Endothelial cell of umbilical vein (primary cell): ENCODE results near the gene CCDC57. TPM values are rescaled to one million over a fixed set of nuclear protein-coding genes. Genes with fewer than 3 reads are reported as not detected.

ENCODE experiments used
- BruUV-seq: library from RNA; stranded (reverse); fragments of 400-500 nt; replicated peaks from 2 replicates; lab custom pipeline; 2021; lab: Mats Ljungman, UMichigan
- CTCF ChIA-PET: fragments of 300-600, 350-600 bp; sonication (Branson Sonifier 250); formaldehyde crosslinking; loops from one replicate; lab custom pipeline; 2021; ENCODE audit warnings: antibody characterized with exemption, inconsistent platforms; lab: Charles Lee
- POLR2A ChIA-PET: fragments of 300-600, 350-600 bp; sonication (Branson Sonifier 250); formaldehyde crosslinking; loops from one replicate; lab custom pipeline; 2021; ENCODE audit warnings: antibody characterized with exemption, inconsistent platforms; lab: Charles Lee
- DNase-seq: peaks from one replicate; pipeline ENCODE4 v3.0.0-alpha.2; 2011; ENCODE audit warnings: low read depth, low spot score
- FAIRE-seq: peaks from 2 replicates; lab custom pipeline; 2011; peaks lifted over from hg19 to GRCh38; lab: Jason Lieb, UNC
- H2AFZ ChIP-seq: 2 replicates; pipeline ENCODE4 v1.6.0; 2012; ENCODE audit warnings: low read depth, low read length, control low read depth, inconsistent platforms
- H3K27ac ChIP-seq: 2 replicates; pipeline ENCODE4 v1.5.1; 2011; ENCODE audit warnings: low read depth, mild to moderate bottlenecking, control low read depth, low read length, moderate library complexity; ENCODE audit not compliant: insufficient read depth
- H3K27me3 ChIP-seq, 2 experiments: 2 replicates each; pipeline versions ENCODE4 v1.6.0 to v1.6.1; 2011; ENCODE audit warnings: low read length in 2 of 2, mixed read lengths in 1 of 2; ENCODE audit not compliant: control insufficient read depth in 2 of 2, insufficient read depth in 2 of 2
- H3K36me3 ChIP-seq, 2 experiments: 2 replicates in 1 of 2; 3 replicates in 1 of 2; pipeline ENCODE4 v1.5.1; 2011; ENCODE audit warnings: low read length in 2 of 2, mild to moderate bottlenecking in 1 of 2, moderate library complexity in 1 of 2; ENCODE audit not compliant: control insufficient read depth in 2 of 2, insufficient read depth in 2 of 2; ENCODE audit errors: extremely low read depth in 1 of 2
- H3K4me1 ChIP-seq: 3 replicates; pipeline ENCODE4 v1.5.1; 2011; ENCODE audit warnings: mild to moderate bottlenecking, low read length; ENCODE audit not compliant: control insufficient read depth, insufficient read depth; ENCODE audit errors: extremely low read depth
- H3K4me2 ChIP-seq: 2 replicates; pipeline ENCODE4 v1.6.1; 2011; ENCODE audit warnings: low read length, control low read depth, mixed read lengths; ENCODE audit not compliant: insufficient read depth
- H3K4me3 ChIP-seq, 3 experiments: fragments of 200-600 bp in 1 of 3; sonication (generic), shearing (Covaris generic) in 1 of 3; replicated peaks in 1 of 3; 2 replicates each; pipeline ENCODE4 v1.5.1; 2011 to 2016; ENCODE audit warnings: control low read depth in 3 of 3, low read length in 3 of 3, mild to moderate bottlenecking in 2 of 3, inconsistent platforms in 1 of 3, low read depth in 1 of 3, moderate library complexity in 1 of 3; ENCODE audit not compliant: insufficient read depth in 1 of 3
- H3K79me2 ChIP-seq: 2 replicates; pipeline ENCODE4 v1.6.0; 2012; ENCODE audit warnings: low read length, inconsistent platforms; ENCODE audit not compliant: control insufficient read depth, insufficient read depth
- H3K9ac ChIP-seq: replicated peaks from 2 replicates; pipeline ENCODE3; 2011; ENCODE audit warnings: low read length, control low read depth; ENCODE audit not compliant: insufficient read depth; ENCODE audit errors: extremely low read depth
- H3K9me1 ChIP-seq: replicated peaks from 3 replicates; pipeline ENCODE4 v1.6.0; 2011; ENCODE audit warnings: mild to moderate bottlenecking, low read length; ENCODE audit not compliant: control insufficient read depth, insufficient read depth; ENCODE audit errors: extremely low read depth
- H3K9me3 ChIP-seq: replicated peaks from 2 replicates; pipeline ENCODE4 v1.5.1; 2012; ENCODE audit warnings: low read length, inconsistent platforms; ENCODE audit not compliant: control insufficient read depth, insufficient read depth
- H4K20me1 ChIP-seq: replicated peaks from 2 replicates; pipeline ENCODE3; 2011; ENCODE audit warnings: mild to moderate bottlenecking, low read length; ENCODE audit not compliant: control insufficient read depth, insufficient read depth; ENCODE audit errors: extremely low read depth
- FOS ChIP-seq: IDR thresholded peaks from 2 replicates; pipeline ENCODE4 v1.6.1; 2011; ENCODE audit warnings: mild to moderate bottlenecking, low read length, moderate library complexity, borderline replicate concordance; ENCODE audit not compliant: insufficient read depth
- JUN ChIP-seq: IDR thresholded peaks from 2 replicates; pipeline ENCODE4 v1.6.1; 2011; ENCODE audit warnings: borderline replicate concordance, low read depth; ENCODE audit not compliant: insufficient read length, insufficient read depth
- POLR2A ChIP-seq: IDR thresholded peaks from 2 replicates; pipeline ENCODE4 v1.6.1; 2012; ENCODE audit warnings: low read depth, mild to moderate bottlenecking, control low read depth, low read length
- POLR2AphosphoS5 ChIP-seq: IDR thresholded peaks from 2 replicates; pipeline ENCODE4 v1.6.1; 2012; ENCODE audit warnings: low read depth, mild to moderate bottlenecking, control low read depth, low read length, moderate library complexity; ENCODE audit not compliant: insufficient read depth
- dilution Hi-C: fragments of 300-500 bp; cut with MboI; formaldehyde crosslinking; loops from one replicate; pipeline ENCODE4 v1.15.0; 2019; ENCODE audit warnings: low sequenced_read_pairs; ENCODE audit not compliant: extremely low pct_ligation_motif_present
- intact Hi-C: fragments of 100-400 bp; cut with micrococcal nuclease; formaldehyde crosslinking; loops from one replicate; pipeline ENCODE4 v1.10.0; 2022
- polyA plus RNA-seq, 4 experiments: library from polyadenylated mRNA; depleted of rRNA in 3 of 4; stranded (reverse) in 3 of 4; unstranded in 1 of 4; fragments of >200 nt; gene quantifications; 2 replicates each; pipeline versions ENCODE4 v1.2.1 to v1.2.3, GENCODE V29; 2011 to 2012; ENCODE audit warnings: missing spikeins in 1 of 4
- total RNA-seq: library from RNA; stranded (reverse); gene quantifications from 2 replicates; pipeline ENCODE4 v1.2.3, GENCODE V29; 2021
- TF ChIP-seq, protein P1 (sequence below), 2 donors: IDR thresholded peaks; 1 replicate in 1 of 2; 2 replicates in 1 of 2; pipeline ENCODE4 v1.5.1; 2011; ENCODE audit warnings: low read length in 2 of 2, mild to moderate bottlenecking in 2 of 2, moderate library complexity in 2 of 2, control low read depth in 1 of 2, inconsistent platforms in 1 of 2, low read depth in 1 of 2; ENCODE audit not compliant: insufficient read depth in 1 of 2; ENCODE audit errors: extremely low read depth in 1 of 2

Gene CCDC57
- total and polyA plus RNA-seq, 2 donors (not counting 3 experiments of a cell fraction or from before 2014, with no cell fraction given): 18.6 to 31.6 TPM

DNA sequence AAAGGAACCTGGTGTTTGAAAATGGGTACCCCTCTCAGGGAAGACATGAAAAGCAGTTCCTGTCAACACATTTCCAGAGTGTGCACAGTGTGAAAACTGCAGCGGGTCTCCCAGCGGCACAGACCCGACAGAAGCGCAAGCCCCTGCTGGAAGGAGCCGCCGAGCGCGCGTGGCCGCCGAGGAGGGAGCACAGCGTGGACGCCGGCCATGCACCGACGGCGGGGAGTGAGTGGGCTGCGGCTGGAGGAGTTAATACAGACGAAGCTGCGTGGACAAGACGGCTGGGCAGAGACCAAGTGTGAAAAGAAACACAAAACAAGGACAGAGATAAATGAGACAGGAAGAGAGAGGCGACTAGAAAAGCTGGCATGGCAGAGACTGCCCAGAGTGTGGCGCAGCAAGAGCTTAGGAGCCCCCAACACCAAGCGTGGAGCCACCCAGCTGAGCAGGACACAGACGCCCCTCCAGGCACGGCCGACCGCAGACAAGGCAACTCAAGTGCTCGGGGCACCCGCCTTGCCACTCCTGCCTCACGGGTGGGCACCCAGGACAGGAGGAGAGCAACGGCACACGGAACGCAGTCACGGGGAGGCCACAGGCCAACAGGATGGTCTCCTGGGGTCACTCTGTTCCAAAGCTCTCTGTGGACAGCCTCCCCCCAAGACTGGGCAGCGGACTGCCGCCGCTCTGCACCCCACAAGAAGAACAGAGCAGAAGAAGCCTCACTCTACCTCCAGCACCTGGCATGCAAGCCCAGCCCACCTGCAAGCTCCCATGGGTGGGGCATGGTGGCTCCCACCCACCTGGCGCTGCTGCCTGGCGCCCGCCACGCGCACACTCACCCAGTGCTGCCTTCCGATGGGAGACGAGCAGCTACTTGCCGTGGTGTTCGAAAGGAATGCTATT is 32.7 kb upstream of the CCDC57 start:
- Histone ChIP-seq H3K4me3 (no peak overlapping the region), H4K20me1 (peaks cover 2% of the 10 kb centered on the region), H3K79me2 (peaks cover 34% of the 10 kb centered on the region), H2AFZ (no peak overlapping the region), H3K4me2 (no peak overlapping the region), H3K27ac (no peak overlapping the region), H3K9ac (no peak overlapping the region), H3K9me1 (no peaks in the 10 kb centered on the region), H3K9me3 (no peaks in the 10 kb centered on the region), H3K36me3 (peaks cover 20 to 60% of the 10 kb centered on the region in 2 experiments), H3K4me1 (peaks cover 34% of the 10 kb centered on the region), H3K27me3 (no peaks in the 10 kb centered on the region)
- no TSS peak for BruUV-seq
- no peak for DNase-seq
- dilution Hi-C loops (no loop called here), intact Hi-C loops (loop anchor here (2.0 to 10.0 kb wide), 2 partner anchors 75 to 169 kb away; partner anchors contain the start of genes HEXD and OGFOD3)
- ChIA-PET POLR2A (no interaction called here), CTCF (interaction anchor here (0.9 to 6.7 kb wide), 4 partner anchors 9 to 55 kb away, joined by 3 to 52 read pairs (median 3); no protein-coding TSS in a partner anchor)
- no peak for TF ChIP-seq POLR2AphosphoS5
- TF ChIP-seq POLR2A: no peak
- TF ChIP-seq JUN: no peak
- TF ChIP-seq FOS: no peak
- no peak for FAIRE-seq

DNA sequence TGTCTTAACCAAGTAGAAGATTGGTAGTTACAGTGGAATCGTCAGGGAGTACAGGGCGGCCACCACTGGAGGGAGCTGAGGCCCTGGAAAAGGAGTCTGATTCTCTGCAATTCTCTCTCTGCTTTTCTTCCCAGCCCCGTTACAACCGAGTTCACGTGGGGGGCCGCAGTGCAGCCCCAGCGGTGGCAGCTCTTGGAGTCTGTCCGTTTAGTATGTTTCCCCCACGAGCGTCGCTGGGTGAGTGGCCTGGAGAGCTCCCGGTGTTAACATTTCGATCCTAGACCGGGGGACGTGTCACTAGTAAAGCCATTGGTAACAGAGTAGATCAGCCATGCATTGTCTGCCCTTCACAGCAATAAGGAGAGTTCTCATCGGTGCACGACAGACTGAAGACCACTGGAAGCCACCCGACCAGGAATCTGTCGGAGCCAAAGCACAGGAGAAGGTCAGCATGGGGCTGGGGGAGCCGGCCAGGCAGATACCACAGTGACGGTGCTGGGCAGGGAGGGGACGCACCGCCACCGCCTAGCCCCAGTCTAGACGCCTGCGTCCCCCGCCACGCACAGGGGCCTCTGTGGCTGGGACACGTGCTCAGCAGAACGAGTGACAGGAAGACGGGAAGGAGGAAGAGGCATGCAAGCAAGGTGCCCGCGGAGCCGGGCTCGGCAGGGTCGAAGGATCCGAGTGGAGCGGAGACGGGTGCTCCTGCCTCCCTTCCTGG is 31.9 kb upstream of the CCDC57 start:
- no peak overlapping the region for H3K9ac ChIP-seq
- peaks cover 20 to 57% of the 10 kb centered on the region in 2 experiments for H3K36me3 ChIP-seq
- H3K27me3 ChIP-seq: no peaks in the 10 kb centered on the region
- peaks cover 30% of the 10 kb centered on the region for H3K79me2 ChIP-seq
- intact Hi-C loops: loop anchor here (2.0 to 10.0 kb wide), 3 partner anchors 37 to 170 kb away; partner anchors contain the start of genes HEXD and OGFOD3
- no peak overlapping the region for H3K4me3 ChIP-seq
- CTCF ChIA-PET: interaction anchor here (0.9 to 6.7 kb wide), 7 partner anchors 10 to 214 kb away, joined by 3 to 52 read pairs (median 3); no protein-coding TSS in a partner anchor
- DNase-seq: peak; percentile 38
- no peaks in the 10 kb centered on the region for H3K9me3 ChIP-seq
- no TSS peak for BruUV-seq
- H3K9me1 ChIP-seq: no peaks in the 10 kb centered on the region
- peaks cover 34% of the 10 kb centered on the region for H3K4me1 ChIP-seq
- no peak for FAIRE-seq
- no peak overlapping the region for H3K4me2 ChIP-seq
- no peak overlapping the region for H2AFZ ChIP-seq
- POLR2A ChIA-PET: no interaction called here
- dilution Hi-C loops: no loop called here
- peaks cover 2% of the 10 kb centered on the region for H4K20me1 ChIP-seq
- H3K27ac ChIP-seq: no peak overlapping the region
- no peak for TF ChIP-seq FOS
- TF ChIP-seq, protein P1, sequence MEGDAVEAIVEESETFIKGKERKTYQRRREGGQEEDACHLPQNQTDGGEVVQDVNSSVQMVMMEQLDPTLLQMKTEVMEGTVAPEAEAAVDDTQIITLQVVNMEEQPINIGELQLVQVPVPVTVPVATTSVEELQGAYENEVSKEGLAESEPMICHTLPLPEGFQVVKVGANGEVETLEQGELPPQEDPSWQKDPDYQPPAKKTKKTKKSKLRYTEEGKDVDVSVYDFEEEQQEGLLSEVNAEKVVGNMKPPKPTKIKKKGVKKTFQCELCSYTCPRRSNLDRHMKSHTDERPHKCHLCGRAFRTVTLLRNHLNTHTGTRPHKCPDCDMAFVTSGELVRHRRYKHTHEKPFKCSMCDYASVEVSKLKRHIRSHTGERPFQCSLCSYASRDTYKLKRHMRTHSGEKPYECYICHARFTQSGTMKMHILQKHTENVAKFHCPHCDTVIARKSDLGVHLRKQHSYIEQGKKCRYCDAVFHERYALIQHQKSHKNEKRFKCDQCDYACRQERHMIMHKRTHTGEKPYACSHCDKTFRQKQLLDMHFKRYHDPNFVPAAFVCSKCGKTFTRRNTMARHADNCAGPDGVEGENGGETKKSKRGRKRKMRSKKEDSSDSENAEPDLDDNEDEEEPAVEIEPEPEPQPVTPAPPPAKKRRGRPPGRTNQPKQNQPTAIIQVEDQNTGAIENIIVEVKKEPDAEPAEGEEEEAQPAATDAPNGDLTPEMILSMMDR (IDR thresholded peaks at IDR 0.05; ENCODE audit: extremely low read depth in 1 of 2, insufficient read depth in 1 of 2, low read depth in 1 of 2, low read length in 2 of 2): peak; percentile 48 to 62
